Measurements from ENCODE around the gene FNDC11. TPM values are rescaled to one million over a fixed set of nuclear protein-coding genes. Genes with fewer than 3 reads are reported as not detected.
A peak's percentile ranks its signal among the peaks of the same experiment; 100 is the strongest.

Gene FNDC11
- total and polyA plus RNA-seq, 2 of the 13 experiments (the other 11 are each of a cell fraction or from before 2014, with no cell fraction given): 0.07 TPM; not detected in 1

DNA sequence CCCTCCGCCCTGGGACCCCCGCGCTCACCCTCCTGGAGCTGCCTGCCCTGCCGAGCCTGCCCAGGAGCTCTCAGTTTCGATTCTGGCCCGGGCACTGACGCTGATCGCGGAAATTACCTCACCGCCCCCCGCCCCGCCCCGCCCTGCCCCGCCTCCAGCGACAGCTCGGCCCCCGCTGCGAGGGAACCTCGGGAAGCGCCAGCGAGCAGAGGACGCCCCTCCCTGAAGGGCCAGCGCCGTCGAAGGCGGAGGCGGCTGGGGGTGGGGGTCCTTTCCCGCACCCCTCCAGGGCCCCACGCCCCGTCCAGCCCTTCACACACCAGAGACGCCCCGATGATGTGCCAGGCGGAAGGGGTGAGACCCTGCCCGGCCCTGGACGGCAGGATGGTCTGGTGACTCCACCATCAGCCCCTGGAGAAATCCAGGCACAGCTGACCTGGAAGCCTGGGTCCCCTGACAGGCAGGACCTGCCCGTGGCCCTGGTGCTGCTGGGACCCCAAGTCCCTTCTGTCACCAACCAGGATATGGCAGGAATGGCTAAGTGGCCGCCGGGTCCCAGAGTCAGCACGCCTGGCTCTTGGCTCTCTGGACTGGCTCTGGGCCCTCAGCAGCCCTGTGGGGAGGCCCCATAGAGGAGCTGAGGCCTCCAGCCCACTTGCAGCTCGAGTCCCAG, 20.3 kb downstream of the FNDC11 start, which contains the start of gene HELZ2 (continued):
- TF ChIP-seq, protein P1, sequence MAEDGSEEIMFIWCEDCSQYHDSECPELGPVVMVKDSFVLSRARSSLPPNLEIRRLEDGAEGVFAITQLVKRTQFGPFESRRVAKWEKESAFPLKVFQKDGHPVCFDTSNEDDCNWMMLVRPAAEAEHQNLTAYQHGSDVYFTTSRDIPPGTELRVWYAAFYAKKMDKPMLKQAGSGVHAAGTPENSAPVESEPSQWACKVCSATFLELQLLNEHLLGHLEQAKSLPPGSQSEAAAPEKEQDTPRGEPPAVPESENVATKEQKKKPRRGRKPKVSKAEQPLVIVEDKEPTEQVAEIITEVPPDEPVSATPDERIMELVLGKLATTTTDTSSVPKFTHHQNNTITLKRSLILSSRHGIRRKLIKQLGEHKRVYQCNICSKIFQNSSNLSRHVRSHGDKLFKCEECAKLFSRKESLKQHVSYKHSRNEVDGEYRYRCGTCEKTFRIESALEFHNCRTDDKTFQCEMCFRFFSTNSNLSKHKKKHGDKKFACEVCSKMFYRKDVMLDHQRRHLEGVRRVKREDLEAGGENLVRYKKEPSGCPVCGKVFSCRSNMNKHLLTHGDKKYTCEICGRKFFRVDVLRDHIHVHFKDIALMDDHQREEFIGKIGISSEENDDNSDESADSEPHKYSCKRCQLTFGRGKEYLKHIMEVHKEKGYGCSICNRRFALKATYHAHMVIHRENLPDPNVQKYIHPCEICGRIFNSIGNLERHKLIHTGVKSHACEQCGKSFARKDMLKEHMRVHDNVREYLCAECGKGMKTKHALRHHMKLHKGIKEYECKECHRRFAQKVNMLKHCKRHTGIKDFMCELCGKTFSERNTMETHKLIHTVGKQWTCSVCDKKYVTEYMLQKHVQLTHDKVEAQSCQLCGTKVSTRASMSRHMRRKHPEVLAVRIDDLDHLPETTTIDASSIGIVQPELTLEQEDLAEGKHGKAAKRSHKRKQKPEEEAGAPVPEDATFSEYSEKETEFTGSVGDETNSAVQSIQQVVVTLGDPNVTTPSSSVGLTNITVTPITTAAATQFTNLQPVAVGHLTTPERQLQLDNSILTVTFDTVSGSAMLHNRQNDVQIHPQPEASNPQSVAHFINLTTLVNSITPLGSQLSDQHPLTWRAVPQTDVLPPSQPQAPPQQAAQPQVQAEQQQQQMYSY (CRISPR knock-in tag; IDR thresholded peaks at IDR 0.05): 0 out of 2 replicates have a peak, but pooled peaks have one; percentile 24
- TF ChIP-seq ZBTB14 (CRISPR knock-in tag; IDR thresholded peaks at IDR 0.05) (no peak), ZFP37 (CRISPR knock-in tag; IDR thresholded peaks at IDR 0.05; ENCODE audit: borderline replicate concordance) (no peak), TCF12 (IDR thresholded peaks at IDR 0.05) (no peak), TCF12 (CRISPR knock-in tag; IDR thresholded peaks at IDR 0.05) (no peak), DMTF1 (CRISPR knock-in tag; IDR thresholded peaks at IDR 0.05) (no peak), ZBTB7A (CRISPR knock-in tag; IDR thresholded peaks at IDR 0.05) (peak; percentile 91; the same call in 1 of the 2 replicates), ZNF292 (CRISPR knock-in tag; IDR thresholded peaks at IDR 0.05; ENCODE audit: borderline replicate concordance, low read depth) (peak; percentile 75; the same call in 1 of the 2 replicates), ZNF709 (CRISPR knock-in tag; IDR thresholded peaks at IDR 0.05) (no peak), TFE3 (CRISPR knock-in tag; IDR thresholded peaks at IDR 0.05) (no peak), HOXA5 (CRISPR knock-in tag; IDR thresholded peaks at IDR 0.05) (peak; percentile 60; the same call in 1 of the 2 replicates), HNRNPUL1 (IDR thresholded peaks at IDR 0.05; ENCODE audit: low read depth, low read length) (no peak), ZNF75D (CRISPR knock-in tag; IDR thresholded peaks at IDR 0.05; ENCODE audit: borderline replicate concordance) (no peak), ZBTB1 (CRISPR knock-in tag; IDR thresholded peaks at IDR 0.05; ENCODE audit: borderline replicate concordance) (no peak), ASH2L (IDR thresholded peaks at IDR 0.05; ENCODE audit: insufficient read length, low read depth, low read length) (no peak)
- TF ChIP-seq, protein P2, sequence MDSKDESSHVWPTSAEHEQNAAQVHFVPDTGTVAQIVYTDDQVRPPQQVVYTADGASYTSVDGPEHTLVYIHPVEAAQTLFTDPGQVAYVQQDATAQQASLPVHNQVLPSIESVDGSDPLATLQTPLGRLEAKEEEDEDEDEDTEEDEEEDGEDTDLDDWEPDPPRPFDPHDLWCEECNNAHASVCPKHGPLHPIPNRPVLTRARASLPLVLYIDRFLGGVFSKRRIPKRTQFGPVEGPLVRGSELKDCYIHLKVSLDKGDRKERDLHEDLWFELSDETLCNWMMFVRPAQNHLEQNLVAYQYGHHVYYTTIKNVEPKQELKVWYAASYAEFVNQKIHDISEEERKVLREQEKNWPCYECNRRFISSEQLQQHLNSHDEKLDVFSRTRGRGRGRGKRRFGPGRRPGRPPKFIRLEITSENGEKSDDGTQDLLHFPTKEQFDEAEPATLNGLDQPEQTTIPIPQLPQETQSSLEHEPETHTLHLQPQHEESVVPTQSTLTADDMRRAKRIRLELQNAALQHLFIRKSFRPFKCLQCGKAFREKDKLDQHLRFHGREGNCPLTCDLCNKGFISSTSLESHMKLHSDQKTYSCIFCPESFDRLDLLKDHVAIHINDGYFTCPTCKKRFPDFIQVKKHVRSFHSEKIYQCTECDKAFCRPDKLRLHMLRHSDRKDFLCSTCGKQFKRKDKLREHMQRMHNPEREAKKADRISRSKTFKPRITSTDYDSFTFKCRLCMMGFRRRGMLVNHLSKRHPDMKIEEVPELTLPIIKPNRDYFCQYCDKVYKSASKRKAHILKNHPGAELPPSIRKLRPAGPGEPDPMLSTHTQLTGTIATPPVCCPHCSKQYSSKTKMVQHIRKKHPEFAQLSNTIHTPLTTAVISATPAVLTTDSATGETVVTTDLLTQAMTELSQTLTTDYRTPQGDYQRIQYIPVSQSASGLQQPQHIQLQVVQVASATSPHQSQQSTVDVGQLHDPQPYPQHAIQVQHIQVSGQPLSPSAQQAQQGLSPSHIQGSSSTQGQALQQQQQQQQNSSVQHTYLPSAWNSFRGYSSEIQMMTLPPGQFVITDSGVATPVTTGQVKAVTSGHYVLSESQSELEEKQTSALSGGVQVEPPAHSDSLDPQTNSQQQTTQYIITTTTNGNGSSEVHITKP (CRISPR knock-in tag; IDR thresholded peaks at IDR 0.05; ENCODE audit: low read depth): no peak

Measured in HepG2 (cell line).